Heart left ventricle (tissue), 16 donors: Measurements from ENCODE around the gene TRIP12. TPM values are rescaled to one million over a fixed set of nuclear protein-coding genes. Genes with fewer than 3 reads are reported as not detected.

Experiments used
- ATAC-seq, 4 donors: fragments of 200-7000 bp; cut with Tn5 transposase; one replicate each; pipeline ENCODE4 v1.9.1; 2020 to 2022; ENCODE audit warnings: moderate library complexity in 4 of 4, mild to moderate bottlenecking in 3 of 4, moderate number of reproducible peaks in 1 of 4
- DNase-seq, 5 donors: peaks; one replicate each; pipeline ENCODE4 v3.0.0-alpha.2; 2020
- H3K27ac ChIP-seq, 12 donors: fragments of 200-600 bp; sonication (generic) in 4 of 12; one replicate each; pipeline versions ENCODE4 v1.5.0 to v1.8.0; 2016 to 2022; ENCODE audit warnings: mild to moderate bottlenecking in 2 of 12
- H3K27me3 ChIP-seq, 9 donors: fragments of 200-600 bp; sonication (generic) in 2 of 9; one replicate each; pipeline versions ENCODE4 v1.5.1 to v1.8.0; 2016 to 2022; ENCODE audit warnings: mild to moderate bottlenecking in 3 of 9
- H3K36me3 ChIP-seq, 9 donors: fragments of 200-600 bp; sonication (generic) in 2 of 9; one replicate each; pipeline versions ENCODE4 v1.5.0 to v1.8.0; 2018 to 2022; ENCODE audit warnings: mild to moderate bottlenecking in 2 of 9
- H3K4me1 ChIP-seq, 12 donors: fragments of 200-600 bp; sonication (generic) in 4 of 12; one replicate each; pipeline versions ENCODE4 v1.5.0 to v1.8.0; 2016 to 2022; ENCODE audit warnings: mild to moderate bottlenecking in 3 of 12
- H3K4me3 ChIP-seq, 12 donors: fragments of 200-600 bp; sonication (generic) in 4 of 12; one replicate each; pipeline versions ENCODE4 v1.5.0 to v1.8.0; 2017 to 2022; ENCODE audit warnings: mild to moderate bottlenecking in 9 of 12, moderate library complexity in 4 of 12
- H3K9me3 ChIP-seq, 12 donors: fragments of 200-600 bp; sonication (generic) in 4 of 12; one replicate each; pipeline versions ENCODE4 v1.5.0 to v1.8.0; 2016 to 2022; ENCODE audit warnings: mild to moderate bottlenecking in 1 of 12
- POLR2A ChIP-seq, 2 donors: fragments of 450-650 bp; IDR thresholded peaks; one replicate each; pipeline ENCODE4 v1.6.1; 2017; ENCODE audit warnings: antibody characterized with exemption in 2 of 2, mild to moderate bottlenecking in 2 of 2, moderate library complexity in 2 of 2
- WGBS, 4 donors: extraction: QIAGEN DNeasy Blood & Tissue Kit in 2 of 4; methylation state at CpG; one replicate each; pipeline versions ENCODE4 v1.1.5 to v1.1.7; 2013 to 2018; 5-methylcytosine and 5-hydroxymethylcytosine counted together
- intact Hi-C, 10 donors: fragments of 100-400 bp; cut with DNase I; formaldehyde crosslinking; loops; one replicate each; pipeline versions ENCODE4 v1.11.1 to v1.14.2; 2022
- polyA plus RNA-seq, 2 donors: library from polyadenylated mRNA; stranded (reverse); fragments of 200-250 nt; gene quantifications; one replicate each; pipeline ENCODE4 v1.2.3, GENCODE V29; 2013
- total RNA-seq, 9 donors: library from RNA; depleted of rRNA in 2 of 9; stranded (reverse); fragments of >200 nt in 2 of 9; fragmentation: NEBNext Ultra II Directional in 3 of 9; extraction: Animal tissue kit (Norgen Biotek cat#: 25700) in 3 of 9; gene quantifications; one replicate each; pipeline versions ENCODE4 v1.1.0 to v1.2.4, GENCODE V29; 2016 to 2023
- TF ChIP-seq, protein P1 (sequence below), 12 donors: fragments of 200-600 bp; sonication (generic) in 4 of 12; IDR thresholded peaks; one replicate each; pipeline versions ENCODE4 v1.5.0 to v1.8.0; 2018 to 2022; ENCODE audit warnings: antibody characterized with exemption in 12 of 12, mild to moderate bottlenecking in 5 of 12
- donor health status: ischemic (EF 13 %, LVEDD 7.1; RV severe dilation, severe dysfunction).
- donor health status: healthy with polysubstance abuse.
- donor health status: DM: no; HTN: yes; CAD: no.
- donor health status: DM: no; HTN: no; CAD: no.
- donor health status: ischemic (EF 25% LVEDD 6.9; RV normal size, moderate dysfunction).
- donor health status: ischemic (EF 25% LVEDD 5.7; RV mildly dilated, moderate dysfunction).
- donor health status: healthy.
- donor health status: DM: yes; HTN: yes; CAD: no.
- donor health status: ischemic (EF 35%, LVEDD 5.7; RV mildly dilated, moderate dysfunction).
- donor health status: nonischemic (EF 11% LVEDD 7.7; RV severe dilation, severe dysfunction).
- donor health status: DM: yes; HTN: yes; CAD: no.
- donor health status: PGD.
- donor health status: ischemic (EF 29% LVEDD 5.4; RV normal size, mild dysfunction).
- donor health status: nonischemic (EF 23%, LVEDD 6.1; RV moderate dilation, normal function).

The TRIP12 gene
- total and polyA plus RNA-seq, 11 donors = 16.1 to 245 (median 193) TPM

- Histone ChIP-seq H3K9me3 (peaks cover 0 to 9% (median 0%) of the 10 kb centered on the region in 12 donors), H3K4me3 (peak overlapping the region in 11 of 12 donors; percentile 7 to 54 (median 46)), H3K36me3 (no peaks in the 10 kb centered on the region), H3K27ac (no peak overlapping the region), H3K27me3 (peaks cover 17 to 91% (median 55%) of the 10 kb centered on the region in 9 donors), H3K4me1 (peaks cover 0 to 24% (median 10%) of the 10 kb centered on the region in 12 donors)
- 1 to 4% (median 1%) methylated on average over 20 to 60 of the region's 60 CpGs for whole genome bisulfite sequencing, 4 donors
- intact Hi-C loops = no loop called here
- DNase-seq (peak; percentile 23 to 68 (median 49)), ATAC-seq (peak; percentile 58 to 91 (median 88))
- TF ChIP-seq POLR2A (IDR thresholded peaks at IDR 0.05) = no peak
- TF ChIP-seq, protein P1, sequence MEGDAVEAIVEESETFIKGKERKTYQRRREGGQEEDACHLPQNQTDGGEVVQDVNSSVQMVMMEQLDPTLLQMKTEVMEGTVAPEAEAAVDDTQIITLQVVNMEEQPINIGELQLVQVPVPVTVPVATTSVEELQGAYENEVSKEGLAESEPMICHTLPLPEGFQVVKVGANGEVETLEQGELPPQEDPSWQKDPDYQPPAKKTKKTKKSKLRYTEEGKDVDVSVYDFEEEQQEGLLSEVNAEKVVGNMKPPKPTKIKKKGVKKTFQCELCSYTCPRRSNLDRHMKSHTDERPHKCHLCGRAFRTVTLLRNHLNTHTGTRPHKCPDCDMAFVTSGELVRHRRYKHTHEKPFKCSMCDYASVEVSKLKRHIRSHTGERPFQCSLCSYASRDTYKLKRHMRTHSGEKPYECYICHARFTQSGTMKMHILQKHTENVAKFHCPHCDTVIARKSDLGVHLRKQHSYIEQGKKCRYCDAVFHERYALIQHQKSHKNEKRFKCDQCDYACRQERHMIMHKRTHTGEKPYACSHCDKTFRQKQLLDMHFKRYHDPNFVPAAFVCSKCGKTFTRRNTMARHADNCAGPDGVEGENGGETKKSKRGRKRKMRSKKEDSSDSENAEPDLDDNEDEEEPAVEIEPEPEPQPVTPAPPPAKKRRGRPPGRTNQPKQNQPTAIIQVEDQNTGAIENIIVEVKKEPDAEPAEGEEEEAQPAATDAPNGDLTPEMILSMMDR (IDR thresholded peaks at IDR 0.05) = no peak
Observed at GRCh38 chr2:229714736-229715541, 206.9 kb downstream of the TRIP12 start.

- intact Hi-C loops = no loop called here
- H3K4me3 ChIP-seq = peak within 1 kb of the TSS; percentile 7 to 54 (median 45)
- ATAC-seq = peak in 3 of 4 donors; percentile 38 to 73 (median 55)
- peaks cover 0 to 9% (median 0%) of the 10 kb centered on the region in 12 donors for H3K9me3 ChIP-seq
- peaks cover 17 to 91% (median 53%) of the 10 kb centered on the region in 9 donors for H3K27me3 ChIP-seq
- no peak for TF ChIP-seq POLR2A (IDR thresholded peaks at IDR 0.05)
- TF ChIP-seq, protein P1 (IDR thresholded peaks at IDR 0.05) = no peak
- H3K36me3 ChIP-seq = no peaks in the 10 kb centered on the region
- peaks cover 0 to 24% (median 10%) of the 10 kb centered on the region in 12 donors for H3K4me1 ChIP-seq
- WGBS, 4 donors = 1 to 2% (median 1%) methylated on average over 23 to 84 of the region's 84 CpGs
- H3K27ac ChIP-seq = no peak within 1 kb of the TSS
- no peak for DNase-seq
Observed at GRCh38 chr2:229714080-229714735, 207.6 kb downstream of the TRIP12 start, which contains the start of gene DNER. TSS of gene DNER (minus strand) at chr2:229714555. CDS start at chr2:229714423, 132 bp downstream.

Other genes with a start within 250 kb of the TRIP12 start
- 1 to 10 TPM in 4 of 9 donors, under 1 TPM in 5; 0.21 to 3.3 (median 0.95) TPM for gene DNER, start 207.5 kb downstream of the TRIP12 start, total RNA-seq
- under 1 TPM; 0.19 to 0.82 TPM for gene DNER, start 207.5 kb downstream of the TRIP12 start, polyA plus RNA-seq
- gene FBXO36, start 494 bp upstream of the TRIP12 start, total RNA-seq = 1 to 10 TPM in 5 of 9 donors, under 1 TPM in 4; 0.69 to 1.9 (median 1.1) TPM
- gene FBXO36, start 494 bp upstream of the TRIP12 start, polyA plus RNA-seq = 1 to 10 TPM in 1 of 2 donors, under 1 TPM in 1; 0.23 to 1.7 TPM
- gene SLC16A14, start 146.9 kb upstream of the TRIP12 start, total RNA-seq = 1 to 10 TPM; 1.9 to 5.2 (median 3.1) TPM
- gene SLC16A14, start 146.9 kb upstream of the TRIP12 start, polyA plus RNA-seq = under 1 TPM; 0.53 to 0.89 TPM